Keratinocyte (primary cell): Measurements from ENCODE around the gene SCFD1. TPM values are rescaled to one million over a fixed set of nuclear protein-coding genes. Genes with fewer than 3 reads are reported as not detected.
"Not testable (repeated sequence)": the region's sequence is repeated elsewhere in the genome, so short reads cannot be mapped to it uniquely, and the experiment has no call there.

ENCODE experiments used
- DNase-seq: peaks from one replicate; pipeline ENCODE4 v3.0.0-alpha.2; 2011; ENCODE audit warnings: low read depth, missing footprints, low spot score
- FAIRE-seq: peaks from 2 replicates; lab custom pipeline; 2011; peaks lifted over from hg19 to GRCh38; lab: Jason Lieb, UNC
- H2AFZ ChIP-seq: 2 replicates; pipeline ENCODE4 v1.6.0; 2012; ENCODE audit warnings: low read length, control low read depth, inconsistent platforms; ENCODE audit not compliant: control insufficient read depth
- H3K27ac ChIP-seq: 2 replicates; pipeline ENCODE4 v1.5.1; 2011; ENCODE audit warnings: low read length; ENCODE audit not compliant: control insufficient read depth, insufficient read depth
- H3K27me3 ChIP-seq: 3 replicates; pipeline ENCODE4 v1.6.0; 2011; ENCODE audit warnings: low read length; ENCODE audit not compliant: control insufficient read depth, insufficient read depth; ENCODE audit errors: extremely low read depth
- H3K36me3 ChIP-seq, 2 experiments: 2 replicates in 1 of 2; 3 replicates in 1 of 2; pipeline ENCODE4 v1.5.1; 2011; ENCODE audit warnings: low read length in 2 of 2, mild to moderate bottlenecking in 1 of 2; ENCODE audit not compliant: control insufficient read depth in 2 of 2, insufficient read depth in 2 of 2; ENCODE audit errors: extremely low read depth in 1 of 2
- H3K4me1 ChIP-seq: 3 replicates; pipeline ENCODE4 v1.5.1; 2011; ENCODE audit warnings: low read length; ENCODE audit not compliant: control insufficient read depth, insufficient read depth; ENCODE audit errors: extremely low read depth
- H3K4me2 ChIP-seq: 3 replicates; pipeline ENCODE4 v1.6.0; 2011; ENCODE audit warnings: low read depth, low read length; ENCODE audit not compliant: control insufficient read depth, insufficient read depth; ENCODE audit errors: extremely low read depth
- H3K4me3 ChIP-seq, 3 experiments: fragments of 200-600 bp in 1 of 3; sonication (generic) in 1 of 3; 2 replicates in 2 of 3; 3 replicates in 1 of 3; pipeline ENCODE4 v1.5.1; 2011 to 2016; ENCODE audit warnings: low read length in 3 of 3, mild to moderate bottlenecking in 3 of 3, control low read depth in 2 of 3, inconsistent platforms in 1 of 3, low read depth in 1 of 3, mixed read lengths in 1 of 3, mixed run types in 1 of 3, moderate library complexity in 1 of 3; ENCODE audit not compliant: control insufficient read depth in 2 of 3, insufficient read depth in 2 of 3; ENCODE audit errors: extremely low read depth in 1 of 3
- H3K79me2 ChIP-seq: 2 replicates; pipeline ENCODE4 v1.6.0; 2012; ENCODE audit warnings: low read length; ENCODE audit not compliant: control insufficient read depth, insufficient read depth
- H3K9ac ChIP-seq: 3 replicates; pipeline ENCODE4 v1.6.0; 2011; ENCODE audit warnings: low read length; ENCODE audit not compliant: control insufficient read depth, insufficient read depth; ENCODE audit errors: extremely low read depth
- H3K9me1 ChIP-seq: 3 replicates; pipeline ENCODE4 v1.6.0; 2011; ENCODE audit warnings: low read length; ENCODE audit not compliant: control insufficient read depth, insufficient read depth; ENCODE audit errors: extremely low read depth
- H3K9me3 ChIP-seq: 2 replicates; pipeline ENCODE4 v1.5.1; 2012; ENCODE audit warnings: low read depth, low read length; ENCODE audit not compliant: control insufficient read depth
- H4K20me1 ChIP-seq: 3 replicates; pipeline ENCODE4 v1.6.0; 2011; ENCODE audit warnings: low read length; ENCODE audit not compliant: control insufficient read depth, insufficient read depth; ENCODE audit errors: extremely low read depth
- CTCF ChIP-seq, 3 experiments: IDR thresholded peaks in 1 of 3; conservative IDR thresholded peaks in 1 of 3; optimal IDR thresholded peaks in 1 of 3; 2 replicates in 2 of 3; 3 replicates in 1 of 3; pipeline versions ENCODE3 to v1.5.1; 2011; ENCODE audit warnings: low read length in 3 of 3, mild to moderate bottlenecking in 3 of 3, moderate library complexity in 2 of 3, control low read depth in 1 of 3, inconsistent platforms in 1 of 3; ENCODE audit not compliant: insufficient read depth in 2 of 3; ENCODE audit errors: extremely low read depth in 1 of 3
- EZH2 ChIP-seq: IDR thresholded peaks from one replicate; pipeline ENCODE4 v1.6.1; 2012; ENCODE audit warnings: inconsistent platforms, mild to moderate bottlenecking, low read length, moderate library complexity
- dilution Hi-C: fragments of 300-500 bp; cut with MboI; formaldehyde crosslinking; loops from one replicate; pipeline ENCODE4 v1.7.0; 2020; ENCODE audit warnings: low sequenced_read_pairs; ENCODE audit not compliant: extremely low pct_ligation_motif_present
- polyA plus RNA-seq, 5 experiments: library from polyadenylated mRNA; depleted of rRNA in 3 of 5; stranded (reverse) in 3 of 5; stranded (forward) in 1 of 5; unstranded in 1 of 5; fragments of >200 nt; gene quantifications; 1 replicate in 1 of 5; 2 replicates in 3 of 5; 3 replicates in 1 of 5; pipeline versions ENCODE4 v1.2.1 to v1.2.3, GENCODE V29; 2011 to 2012; ENCODE audit warnings: missing spikeins in 2 of 5, low read depth in 1 of 5, low replicate concordance in 1 of 5

The SCFD1 gene
- polyA plus RNA-seq, 1 donor (not counting 4 experiments of a cell fraction or from before 2014, with no cell fraction given), result 100 TPM

- DNase-seq, result no peak
- Histone ChIP-seq H3K27me3 (no peaks in the 10 kb centered on the region), H3K4me2 (no peak overlapping the region), H4K20me1 (no peaks in the 10 kb centered on the region), H3K79me2 (peaks cover 11% of the 10 kb centered on the region), H3K9me3 (no peaks in the 10 kb centered on the region), H2AFZ (no peak overlapping the region), H3K36me3 (no peaks in the 10 kb centered on the region), H3K4me3 (no peak overlapping the region), H3K9ac (no peak overlapping the region), H3K9me1 (no peaks in the 10 kb centered on the region), H3K27ac (no peak overlapping the region), H3K4me1 (no peaks in the 10 kb centered on the region)
- no peak for FAIRE-seq
- no peak for TF ChIP-seq CTCF (optimal IDR thresholded peaks at IDR 0.05 in 1 of 3, IDR thresholded peaks at IDR 0.05 in 1 of 3, conservative IDR thresholded peaks at IDR 0.05 in 1 of 3; ENCODE audit: extremely low read depth in 1 of 3, insufficient read depth in 2 of 3, low read length in 3 of 3)
- no peak for TF ChIP-seq EZH2
- dilution Hi-C loops, result no loop called here
These were observed 19.1 kb downstream of the SCFD1 start for GRCh38 chr14:30641207-30641606.

- not testable (repeated sequence) for FAIRE-seq, H3K9me1 ChIP-seq
- H3K79me2 ChIP-seq, result peaks cover 15% of the 10 kb centered on the region
These were observed 22.3 kb downstream of the SCFD1 start for GRCh38 chr14:30644462-30644861.

GRCh38 chr14:30645600-30645999 lies 23.5 kb downstream of the SCFD1 start:
- Histone ChIP-seq H3K4me2 (no peak overlapping the region), H4K20me1 (no peaks in the 10 kb centered on the region), H3K79me2 (peaks cover 15% of the 10 kb centered on the region), H2AFZ (no peak overlapping the region), H3K27me3 (no peaks in the 10 kb centered on the region), H3K27ac (no peak overlapping the region), H3K9me3 (no peaks in the 10 kb centered on the region), H3K4me3 (no peak overlapping the region), H3K9ac (no peak overlapping the region), H3K36me3 (peaks cover 1 to 4% of the 10 kb centered on the region in 2 experiments), H3K4me1 (no peaks in the 10 kb centered on the region), H3K9me1 (no peaks in the 10 kb centered on the region)
- DNase-seq (no peak), FAIRE-seq (no peak)
- no peak for TF ChIP-seq CTCF (optimal IDR thresholded peaks at IDR 0.05 in 1 of 3, IDR thresholded peaks at IDR 0.05 in 1 of 3, conservative IDR thresholded peaks at IDR 0.05 in 1 of 3; ENCODE audit: extremely low read depth in 1 of 3, insufficient read depth in 2 of 3, low read length in 3 of 3)
- TF ChIP-seq EZH2, result no peak
- dilution Hi-C loops, result no loop called here

More at GRCh38 chr14:30644462-30644861, 22.3 kb downstream of the SCFD1 start:
- H3K9me3 ChIP-seq, H3K4me3 ChIP-seq, dilution Hi-C loops, DNase-seq, H3K27ac ChIP-seq, H3K4me1 ChIP-seq, H3K27me3 ChIP-seq, H3K4me2 ChIP-seq, H3K9ac ChIP-seq, H4K20me1 ChIP-seq, H3K36me3 ChIP-seq, H2AFZ ChIP-seq: not testable (repeated sequence)
